Gastrocnemius medialis (tissue), 4 donors: Measurements from ENCODE around the gene HOOK2.

Experiments used
- POLR2A ChIP-seq, 2 donors: fragments of 450-650 bp; IDR thresholded peaks; one replicate each; pipeline ENCODE4 v1.6.1; 2017; ENCODE audit warnings: antibody characterized with exemption in 2 of 2, mild to moderate bottlenecking in 2 of 2, moderate library complexity in 2 of 2
- TF ChIP-seq, protein P1 (sequence below), 5 experiments: fragments of 450-650 bp in 3 of 5; fragments of 200-600 bp in 2 of 5; sonication (generic) in 2 of 5; IDR thresholded peaks in 4 of 5; conservative IDR thresholded peaks in 1 of 5; 1 replicate in 4 of 5; 2 replicates in 1 of 5; pipeline ENCODE4 v1.5.1; 2016 to 2019; ENCODE audit warnings: antibody characterized with exemption in 5 of 5, mild to moderate bottlenecking in 3 of 5, moderate library complexity in 3 of 5

DNA sequence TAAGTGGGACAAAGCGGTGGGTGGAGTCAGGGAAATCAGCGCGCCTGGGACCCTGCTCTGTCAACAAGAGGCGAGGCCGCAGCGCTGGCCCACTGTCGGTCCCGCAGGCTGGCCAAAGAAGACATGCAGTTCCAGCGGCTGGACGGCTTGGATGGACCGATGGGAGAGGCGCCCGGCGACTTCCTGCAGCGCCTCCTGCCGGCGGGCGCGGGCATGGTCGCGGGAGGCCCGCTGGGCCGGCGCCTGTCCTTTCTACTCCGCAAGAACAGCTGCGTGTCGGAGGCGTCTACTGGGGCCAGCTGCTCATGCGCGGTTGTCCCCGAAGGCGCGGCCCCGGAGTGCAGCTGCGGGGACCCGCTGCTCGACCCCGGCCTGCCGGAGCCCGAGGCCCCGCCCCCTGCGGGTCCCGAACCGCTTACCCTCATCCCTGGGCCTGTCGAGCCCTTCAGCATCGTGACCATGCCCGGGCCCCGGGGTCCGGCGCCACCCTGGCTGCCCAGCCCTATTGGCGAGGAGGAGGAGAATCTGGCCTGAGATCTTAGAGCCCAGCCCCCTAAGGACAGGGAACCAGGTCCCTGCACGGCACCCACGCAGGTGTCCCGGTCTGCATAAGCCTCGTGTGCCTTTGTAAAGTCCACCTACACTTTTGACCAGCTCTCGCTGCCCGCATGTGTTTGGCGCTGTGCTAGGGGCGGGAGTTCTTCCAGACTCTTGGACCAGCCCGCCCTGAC, 17.6 kb downstream of the HOOK2 start:
- TF ChIP-seq, protein P1, sequence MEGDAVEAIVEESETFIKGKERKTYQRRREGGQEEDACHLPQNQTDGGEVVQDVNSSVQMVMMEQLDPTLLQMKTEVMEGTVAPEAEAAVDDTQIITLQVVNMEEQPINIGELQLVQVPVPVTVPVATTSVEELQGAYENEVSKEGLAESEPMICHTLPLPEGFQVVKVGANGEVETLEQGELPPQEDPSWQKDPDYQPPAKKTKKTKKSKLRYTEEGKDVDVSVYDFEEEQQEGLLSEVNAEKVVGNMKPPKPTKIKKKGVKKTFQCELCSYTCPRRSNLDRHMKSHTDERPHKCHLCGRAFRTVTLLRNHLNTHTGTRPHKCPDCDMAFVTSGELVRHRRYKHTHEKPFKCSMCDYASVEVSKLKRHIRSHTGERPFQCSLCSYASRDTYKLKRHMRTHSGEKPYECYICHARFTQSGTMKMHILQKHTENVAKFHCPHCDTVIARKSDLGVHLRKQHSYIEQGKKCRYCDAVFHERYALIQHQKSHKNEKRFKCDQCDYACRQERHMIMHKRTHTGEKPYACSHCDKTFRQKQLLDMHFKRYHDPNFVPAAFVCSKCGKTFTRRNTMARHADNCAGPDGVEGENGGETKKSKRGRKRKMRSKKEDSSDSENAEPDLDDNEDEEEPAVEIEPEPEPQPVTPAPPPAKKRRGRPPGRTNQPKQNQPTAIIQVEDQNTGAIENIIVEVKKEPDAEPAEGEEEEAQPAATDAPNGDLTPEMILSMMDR (IDR thresholded peaks at IDR 0.05 in 4 of 5, conservative IDR thresholded peaks at IDR 0.05 in 1 of 5) = peak; percentile 78 to 92 (median 83)
- no peak for TF ChIP-seq POLR2A (IDR thresholded peaks at IDR 0.05)
